ENCODE measurements around the gene DAPK2. TPM values are rescaled to one million over a fixed set of nuclear protein-coding genes. Genes with fewer than 3 reads are reported as not detected.

Gene DAPK2
- total and polyA plus RNA-seq, 2 of the 13 experiments (the other 11 are each of a cell fraction or from before 2014, with no cell fraction given), result 0.33 to 0.63 TPM

DNA sequence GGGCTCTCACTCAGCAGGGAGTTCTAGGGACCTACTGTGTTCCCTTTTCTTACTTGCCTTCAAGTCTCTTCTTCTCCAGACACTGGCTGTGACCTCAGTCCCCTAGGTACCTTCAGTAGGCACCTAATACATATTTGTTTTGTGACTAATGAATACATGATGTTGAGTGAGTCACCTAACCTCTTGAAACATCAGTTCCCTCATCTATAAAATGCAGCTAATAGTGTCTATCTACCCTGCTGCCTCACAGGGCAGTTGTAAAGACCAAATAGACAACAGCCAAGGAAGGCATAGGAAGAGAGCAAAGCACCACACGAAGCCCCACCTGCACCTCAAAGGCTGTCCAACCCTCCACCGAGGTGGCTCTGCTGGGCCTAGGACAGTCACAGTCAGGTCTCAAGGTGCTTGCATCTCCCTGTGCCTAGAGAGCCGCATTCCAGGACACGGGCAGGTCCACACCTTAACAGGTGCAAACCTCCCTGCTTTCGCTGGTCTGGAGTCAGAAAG lies 29.1 kb downstream of the DAPK2 start:
- Histone ChIP-seq H3K27me3 (ENCODE audit: control insufficient read depth in 1 of 2, insufficient read depth in 2 of 2, low read length in 2 of 2) (no peaks in the 10 kb centered on the region), H3K9ac (ENCODE audit: insufficient read depth, low read depth, low read length) (no peak overlapping the region), H3K4me1 (ENCODE audit: insufficient read depth, low read length) (peaks cover 39% of the 10 kb centered on the region), H3K9me3 (ENCODE audit: low read length) (peaks cover 8% of the 10 kb centered on the region; the same call in 1 of the 2 replicates), H2AFZ (ENCODE audit: low read length) (no peak overlapping the region), H3K4me3 (replicated peaks in 1 of 3; ENCODE audit: insufficient read depth in 1 of 3, low read depth in 2 of 3, low read length in 3 of 3) (no peak overlapping the region), H3K79me2 (ENCODE audit: insufficient read depth, low read length) (no peaks in the 10 kb centered on the region), H3K4me2 (ENCODE audit: low read depth, low read length) (no peak overlapping the region), H3K27ac (ENCODE audit: extremely low read length, insufficient read depth, low read length) (no peak overlapping the region), H4K20me1 (ENCODE audit: insufficient read depth, low read length) (no peaks in the 10 kb centered on the region), H3K36me3 (replicated peaks in 1 of 2; ENCODE audit: control insufficient read depth in 1 of 2, insufficient read depth in 2 of 2, low read length in 2 of 2) (no peaks in the 10 kb centered on the region)
- ChIA-PET CTCF (ENCODE audit: low intra/inter-chr PET ratio, low total read pairs) (no interaction called here), POLR2A (interaction anchor here (1.0 kb wide), 1 partner anchor 28 kb away, joined by 3 read pairs; no protein-coding TSS in a partner anchor)
- DNase-seq (ENCODE audit: low spot score) (peak; percentile 58), FAIRE-seq (no peak), ATAC-seq (peak; percentile 64; the same call in 2 of the 3 replicates)
- intact Hi-C loops (cut with micrococcal nuclease; ENCODE audit: unreplicated experiment), result no loop called here
- in situ Hi-C loops (cut with HindIII; ENCODE audit: extremely low pct_ligation_motif_present, low pct_unique_long_range_greater_than_20kb), result no loop called here
- 40% methylated on average over 5 of the region's 5 CpGs for WGBS (ENCODE audit: low lambda C conversion rate)
- BruUV-seq (replicated peaks), result no TSS peak
- TF ChIP-seq FOSL1 (CRISPR knock-in tag; IDR thresholded peaks at IDR 0.05; ENCODE audit: borderline replicate concordance) (peak; percentile 42; the same call in 1 of the 2 replicates), FOXA3 (CRISPR knock-in tag; IDR thresholded peaks at IDR 0.05) (peak; percentile 69), JUND (CRISPR knock-in tag; IDR thresholded peaks at IDR 0.05) (no peak), ZNF253 (CRISPR knock-in tag; IDR thresholded peaks at IDR 0.05; ENCODE audit: borderline replicate concordance) (no peak), ZNF709 (CRISPR knock-in tag; IDR thresholded peaks at IDR 0.05) (no peak), HNF4A (CRISPR knock-in tag; IDR thresholded peaks at IDR 0.05) (no peak), SAP130 (CRISPR knock-in tag; IDR thresholded peaks at IDR 0.05; ENCODE audit: low read depth) (0 out of 2 replicates have a peak, but pooled peaks have one; percentile 17), ZNF24 (IDR thresholded peaks at IDR 0.05) (peak; percentile 81), RARA (CRISPR knock-in tag; IDR thresholded peaks at IDR 0.05) (no peak), FOXA1 (IDR thresholded peaks at IDR 0.05) (no peak), FOXA1 (CRISPR knock-in tag; IDR thresholded peaks at IDR 0.05) (0 out of 2 replicates have a peak, but pooled peaks have one; percentile 19), FOSL2 (CRISPR knock-in tag; IDR thresholded peaks at IDR 0.05) (peak; percentile 87), ZNF337 (CRISPR knock-in tag; IDR thresholded peaks at IDR 0.05; ENCODE audit: borderline replicate concordance, low read depth) (no peak), RFX3 (CRISPR knock-in tag; IDR thresholded peaks at IDR 0.05) (no peak), NR2C2 (CRISPR knock-in tag; IDR thresholded peaks at IDR 0.05; ENCODE audit: borderline replicate concordance) (no peak), NCOA1 (CRISPR knock-in tag; IDR thresholded peaks at IDR 0.05) (no peak), ZKSCAN8 (CRISPR knock-in tag; IDR thresholded peaks at IDR 0.05; ENCODE audit: borderline replicate concordance) (0 out of 2 replicates have a peak, but pooled peaks have one; percentile 12)
- TF ChIP-seq, protein P1, sequence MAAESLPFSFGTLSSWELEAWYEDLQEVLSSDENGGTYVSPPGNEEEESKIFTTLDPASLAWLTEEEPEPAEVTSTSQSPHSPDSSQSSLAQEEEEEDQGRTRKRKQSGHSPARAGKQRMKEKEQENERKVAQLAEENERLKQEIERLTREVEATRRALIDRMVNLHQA (CRISPR knock-in tag; IDR thresholded peaks at IDR 0.05), result no peak
- TF ChIP-seq, protein P2, sequence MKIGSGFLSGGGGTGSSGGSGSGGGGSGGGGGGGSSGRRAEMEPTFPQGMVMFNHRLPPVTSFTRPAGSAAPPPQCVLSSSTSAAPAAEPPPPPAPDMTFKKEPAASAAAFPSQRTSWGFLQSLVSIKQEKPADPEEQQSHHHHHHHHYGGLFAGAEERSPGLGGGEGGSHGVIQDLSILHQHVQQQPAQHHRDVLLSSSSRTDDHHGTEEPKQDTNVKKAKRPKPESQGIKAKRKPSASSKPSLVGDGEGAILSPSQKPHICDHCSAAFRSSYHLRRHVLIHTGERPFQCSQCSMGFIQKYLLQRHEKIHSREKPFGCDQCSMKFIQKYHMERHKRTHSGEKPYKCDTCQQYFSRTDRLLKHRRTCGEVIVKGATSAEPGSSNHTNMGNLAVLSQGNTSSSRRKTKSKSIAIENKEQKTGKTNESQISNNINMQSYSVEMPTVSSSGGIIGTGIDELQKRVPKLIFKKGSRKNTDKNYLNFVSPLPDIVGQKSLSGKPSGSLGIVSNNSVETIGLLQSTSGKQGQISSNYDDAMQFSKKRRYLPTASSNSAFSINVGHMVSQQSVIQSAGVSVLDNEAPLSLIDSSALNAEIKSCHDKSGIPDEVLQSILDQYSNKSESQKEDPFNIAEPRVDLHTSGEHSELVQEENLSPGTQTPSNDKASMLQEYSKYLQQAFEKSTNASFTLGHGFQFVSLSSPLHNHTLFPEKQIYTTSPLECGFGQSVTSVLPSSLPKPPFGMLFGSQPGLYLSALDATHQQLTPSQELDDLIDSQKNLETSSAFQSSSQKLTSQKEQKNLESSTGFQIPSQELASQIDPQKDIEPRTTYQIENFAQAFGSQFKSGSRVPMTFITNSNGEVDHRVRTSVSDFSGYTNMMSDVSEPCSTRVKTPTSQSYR (CRISPR knock-in tag; IDR thresholded peaks at IDR 0.05; ENCODE audit: borderline replicate concordance), result no peak
- TF ChIP-seq, protein P3, sequence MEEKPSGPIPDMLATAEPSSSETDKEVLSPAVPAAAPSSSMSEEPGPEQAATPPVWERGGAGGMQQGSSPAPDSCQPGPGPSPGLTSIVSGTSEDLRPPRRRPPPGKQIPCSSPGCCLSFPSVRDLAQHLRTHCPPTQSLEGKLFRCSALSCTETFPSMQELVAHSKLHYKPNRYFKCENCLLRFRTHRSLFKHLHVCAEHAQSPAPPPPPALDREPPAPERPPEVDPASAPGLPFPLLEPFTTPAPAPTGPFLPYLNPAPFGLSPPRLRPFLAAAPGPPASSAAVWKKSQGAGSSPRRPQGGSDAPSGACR (CRISPR knock-in tag; IDR thresholded peaks at IDR 0.05), result no peak
- TF ChIP-seq, protein P4, sequence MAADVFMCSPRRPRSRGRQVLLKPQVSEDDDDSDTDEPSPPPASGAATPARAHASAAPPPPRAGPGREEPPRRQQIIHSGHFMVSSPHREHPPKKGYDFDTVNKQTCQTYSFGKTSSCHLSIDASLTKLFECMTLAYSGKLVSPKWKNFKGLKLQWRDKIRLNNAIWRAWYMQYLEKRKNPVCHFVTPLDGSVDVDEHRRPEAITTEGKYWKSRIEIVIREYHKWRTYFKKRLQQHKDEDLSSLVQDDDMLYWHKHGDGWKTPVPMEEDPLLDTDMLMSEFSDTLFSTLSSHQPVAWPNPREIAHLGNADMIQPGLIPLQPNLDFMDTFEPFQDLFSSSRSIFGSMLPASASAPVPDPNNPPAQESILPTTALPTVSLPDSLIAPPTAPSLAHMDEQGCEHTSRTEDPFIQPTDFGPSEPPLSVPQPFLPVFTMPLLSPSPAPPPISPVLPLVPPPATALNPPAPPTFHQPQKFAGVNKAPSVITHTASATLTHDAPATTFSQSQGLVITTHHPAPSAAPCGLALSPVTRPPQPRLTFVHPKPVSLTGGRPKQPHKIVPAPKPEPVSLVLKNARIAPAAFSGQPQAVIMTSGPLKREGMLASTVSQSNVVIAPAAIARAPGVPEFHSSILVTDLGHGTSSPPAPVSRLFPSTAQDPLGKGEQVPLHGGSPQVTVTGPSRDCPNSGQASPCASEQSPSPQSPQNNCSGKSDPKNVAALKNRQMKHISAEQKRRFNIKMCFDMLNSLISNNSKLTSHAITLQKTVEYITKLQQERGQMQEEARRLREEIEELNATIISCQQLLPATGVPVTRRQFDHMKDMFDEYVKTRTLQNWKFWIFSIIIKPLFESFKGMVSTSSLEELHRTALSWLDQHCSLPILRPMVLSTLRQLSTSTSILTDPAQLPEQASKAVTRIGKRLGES (CRISPR knock-in tag; IDR thresholded peaks at IDR 0.05; ENCODE audit: borderline replicate concordance), result no peak

Measured in HepG2 (cell line).